IPS-NIHi7 (cell line): ENCODE data around the gene KLRC3.
"Not testable (repeated sequence)": the region's sequence is repeated elsewhere in the genome, so short reads cannot be mapped to it uniquely, and the experiment has no call there.

Experiments used
- DNase-seq: peaks from one replicate; pipeline ENCODE4 v3.0.0; 2012; ENCODE audit warnings: mixed read lengths; ENCODE audit errors: extremely low spot score

Gene KLRC3

DNA sequence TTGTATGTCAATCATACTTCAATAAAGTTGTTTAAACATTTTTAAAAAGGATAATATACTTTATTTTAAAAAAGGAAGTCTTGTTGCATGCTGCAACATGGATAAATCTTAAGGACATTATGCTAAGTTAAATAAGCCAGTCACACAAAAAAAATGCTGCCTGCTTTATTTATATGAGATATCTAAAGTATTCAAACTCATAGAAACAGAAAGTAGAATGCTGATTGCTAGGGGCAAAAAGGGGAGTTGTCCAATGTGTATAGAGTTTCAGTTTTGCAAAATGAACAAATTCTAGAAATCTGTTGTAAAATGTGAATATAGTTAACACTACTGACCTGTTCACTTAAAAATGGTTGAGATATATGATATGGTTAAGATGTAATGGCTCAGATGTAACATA, 19.6 kb downstream of the KLRC3 start:
- DNase-seq, result no peak

DNA sequence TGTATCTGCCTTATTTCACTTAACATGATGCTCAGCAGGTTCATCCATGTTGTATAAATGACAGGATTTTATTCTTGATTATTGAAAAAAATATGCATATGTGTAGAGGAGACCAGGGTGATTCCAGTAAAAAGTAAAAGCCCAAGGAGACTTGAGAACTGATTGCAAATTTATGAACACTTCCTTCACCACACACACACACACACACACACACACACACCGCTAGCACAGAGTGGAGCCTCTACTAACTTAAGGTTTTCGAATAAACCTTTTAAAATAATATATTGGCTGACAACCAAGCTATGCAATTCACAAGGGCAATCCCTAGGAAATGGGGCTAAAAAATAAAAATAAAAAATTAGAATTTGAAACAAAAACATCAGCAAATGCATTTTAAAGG, 22.2 kb downstream of the KLRC3 start:
- no peak for DNase-seq

DNA sequence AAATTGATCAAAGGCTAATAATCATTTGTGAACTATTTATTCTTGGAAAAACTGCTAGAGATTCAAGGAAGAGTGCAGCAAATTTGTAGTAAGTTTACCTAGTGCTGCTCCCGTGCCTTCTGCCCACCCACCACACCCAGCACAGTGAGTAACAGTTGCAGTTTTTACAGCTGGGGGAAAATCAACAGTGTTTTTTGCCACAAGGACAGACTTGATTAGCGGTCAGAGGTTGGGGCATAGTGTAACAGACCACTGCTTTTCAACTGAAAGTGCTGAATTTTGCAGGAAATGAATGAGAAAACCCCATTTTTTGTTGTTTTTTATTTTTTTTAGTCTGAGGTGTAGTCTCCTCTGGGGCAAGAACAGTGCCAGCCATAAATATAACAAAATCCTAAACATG, 23.1 kb downstream of the KLRC3 start:
- DNase-seq, result no peak

DNA sequence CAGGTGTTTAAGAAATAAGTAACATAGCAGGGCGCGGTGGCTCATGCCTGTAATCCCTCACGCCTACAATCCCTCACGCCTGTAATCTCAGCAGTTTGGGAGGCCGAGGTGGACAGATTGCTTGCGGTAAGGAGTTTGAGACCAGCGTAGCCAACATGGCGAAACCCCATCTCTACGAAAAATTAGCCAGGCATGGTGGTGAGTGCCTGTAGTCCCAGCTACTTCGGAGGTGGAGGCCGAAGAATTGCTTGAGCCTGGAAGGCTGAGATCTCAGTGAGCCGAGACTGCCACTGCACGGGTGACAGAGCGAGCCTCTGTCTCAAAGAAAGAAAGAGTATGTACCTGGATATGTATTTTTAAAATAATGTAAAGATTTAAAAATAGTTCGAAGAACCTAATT, 24.2 kb downstream of the KLRC3 start:
- not testable (repeated sequence) for DNase-seq

DNA sequence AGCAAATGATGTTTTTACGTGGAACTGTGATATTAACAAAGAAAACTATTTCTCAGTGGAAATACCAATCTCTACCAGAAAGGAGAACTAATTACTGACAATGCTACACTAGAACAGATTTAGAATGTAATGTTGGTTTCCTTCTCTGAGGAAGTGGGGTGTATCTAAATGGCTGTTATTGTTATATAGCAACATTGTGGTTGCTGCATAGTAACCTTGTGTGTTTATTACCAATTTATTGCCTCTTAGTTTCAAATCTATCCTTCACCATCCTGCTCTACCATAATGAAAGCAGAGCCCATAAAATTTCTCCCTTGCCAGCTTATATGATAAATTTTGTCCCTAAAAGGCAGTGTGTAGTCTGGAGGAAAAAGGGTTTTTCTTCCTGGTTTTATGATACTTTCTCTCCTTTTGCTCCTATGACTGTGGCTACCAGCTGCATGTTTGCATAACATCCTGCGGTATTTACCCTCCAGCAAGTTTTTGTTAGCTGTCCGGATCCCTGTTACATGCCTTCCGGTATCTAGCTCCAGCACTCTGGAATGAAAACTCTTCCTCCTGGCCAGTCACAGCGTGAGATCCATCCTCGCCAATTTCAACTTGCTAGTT, 24.9 kb downstream of the KLRC3 start:
- no peak for DNase-seq

DNA sequence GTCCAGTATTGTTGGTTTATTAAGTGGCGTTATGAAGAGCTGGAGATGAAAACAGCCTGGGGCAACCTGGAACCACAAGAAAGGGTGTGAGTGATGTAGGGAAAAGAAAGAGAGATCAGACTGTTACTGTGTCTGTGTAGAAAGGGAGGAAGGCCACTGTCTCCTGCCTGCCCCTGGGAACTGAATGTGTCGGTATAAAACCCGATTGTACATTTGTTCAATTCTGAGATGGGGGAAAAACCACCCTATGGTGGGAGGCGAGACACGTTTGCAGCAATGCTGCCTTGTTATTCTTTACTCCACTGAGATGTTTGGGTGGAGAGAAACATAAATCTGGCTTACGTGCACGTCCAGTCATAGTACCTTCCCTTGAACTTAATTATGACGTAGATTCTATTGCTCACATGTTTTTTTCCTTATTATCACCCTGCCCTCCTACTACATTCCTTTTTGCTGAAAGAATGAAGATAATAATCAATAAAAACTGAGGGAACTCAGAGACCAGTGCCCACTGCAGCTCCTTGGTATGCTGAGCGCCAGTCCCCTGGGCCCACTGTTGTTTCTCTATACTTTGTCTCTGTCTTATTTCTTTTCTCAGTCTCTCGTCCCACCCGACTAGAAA, 25.8 kb downstream of the KLRC3 start:
- DNase-seq, result not testable (repeated sequence)

DNA sequence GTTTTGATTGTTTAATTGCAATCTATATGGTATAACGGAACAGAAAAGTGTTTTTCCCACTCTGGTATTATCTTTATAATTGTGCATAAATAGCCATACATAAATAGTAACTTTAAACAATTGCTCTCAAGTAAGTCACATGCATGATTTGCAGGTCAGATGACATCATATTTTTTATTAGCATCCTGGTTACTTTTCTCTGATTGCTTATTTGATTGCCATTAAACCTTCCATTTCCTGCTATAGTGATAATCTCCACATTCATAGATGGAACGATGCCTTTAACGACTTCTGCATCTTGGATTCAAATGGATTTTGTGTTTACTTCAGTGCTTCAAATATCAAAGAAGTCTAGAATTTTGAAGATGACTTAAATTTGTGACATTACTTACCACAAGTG, 27.1 kb downstream of the KLRC3 start:
- DNase-seq, result no peak

DNA sequence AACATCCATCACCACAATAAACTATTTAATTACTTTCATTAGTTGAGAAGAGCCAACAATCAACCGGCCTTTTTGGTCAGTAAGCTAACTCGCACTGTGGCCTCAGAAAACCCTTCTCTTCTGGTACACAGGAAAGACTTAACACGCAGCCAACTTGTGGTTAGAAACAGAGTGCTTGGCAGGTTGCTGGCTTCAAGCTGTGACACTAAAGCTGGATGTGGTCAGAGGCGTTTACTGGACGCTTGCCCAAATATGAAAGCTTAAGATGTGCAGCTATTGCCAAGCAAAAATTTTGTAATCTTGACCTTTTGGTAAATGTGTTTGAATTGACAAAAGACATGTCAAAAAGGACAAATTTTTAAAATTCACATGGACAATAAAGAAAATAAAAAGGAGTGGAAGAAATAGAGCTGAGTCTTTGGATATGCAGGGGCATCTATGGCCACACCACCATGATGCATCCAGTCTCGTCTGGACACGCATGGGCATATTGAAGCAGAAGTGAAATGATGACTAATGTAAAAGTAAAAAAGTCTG, 27.9 kb downstream of the KLRC3 start:
- DNase-seq, result no peak

DNA sequence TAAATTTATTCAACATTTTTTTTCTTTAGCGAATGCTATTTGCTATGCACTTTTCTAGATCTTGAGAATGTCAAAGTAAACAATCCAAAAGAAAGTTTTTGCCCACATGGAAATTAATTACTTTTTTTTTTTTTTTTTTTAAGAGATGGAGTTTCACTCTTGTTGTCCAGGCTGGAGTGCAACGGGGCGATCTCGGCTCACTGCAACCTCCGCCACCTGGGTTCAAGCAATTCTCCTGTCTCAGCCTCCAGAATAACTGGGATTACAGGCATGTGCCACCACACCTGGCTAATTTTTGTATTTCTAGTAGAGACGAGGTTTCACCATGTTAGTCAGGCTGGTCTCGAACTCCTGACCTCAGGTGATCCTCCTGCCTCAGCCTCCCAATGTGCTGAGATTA, 29.4 kb downstream of the KLRC3 start:
- DNase-seq, result not testable (repeated sequence)

DNA sequence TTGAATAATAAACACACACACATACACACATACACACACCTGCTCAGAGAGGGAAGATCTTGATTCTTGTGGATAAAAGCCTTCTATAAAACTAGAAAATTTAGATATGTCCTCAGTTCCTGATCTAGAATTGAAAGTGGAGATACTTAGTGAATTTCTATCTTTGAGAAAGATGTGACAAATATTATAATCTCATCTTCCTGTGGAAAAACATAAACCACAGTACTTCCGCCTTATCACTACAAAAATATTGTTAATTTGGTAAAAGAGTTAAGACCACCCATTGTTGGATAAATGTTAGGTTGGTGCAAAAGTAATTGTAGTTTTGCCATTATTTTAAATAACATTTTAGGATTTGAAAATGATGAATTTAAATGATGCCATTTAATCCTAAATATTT, 30.5 kb downstream of the KLRC3 start, which contains the start of gene KLRK1:
TSS of gene KLRK1 (minus strand) at position 138 of the 400 bp plus-strand sequence. CDS start 1,231 bp downstream, outside the sequence.
- DNase-seq, result no peak

DNA sequence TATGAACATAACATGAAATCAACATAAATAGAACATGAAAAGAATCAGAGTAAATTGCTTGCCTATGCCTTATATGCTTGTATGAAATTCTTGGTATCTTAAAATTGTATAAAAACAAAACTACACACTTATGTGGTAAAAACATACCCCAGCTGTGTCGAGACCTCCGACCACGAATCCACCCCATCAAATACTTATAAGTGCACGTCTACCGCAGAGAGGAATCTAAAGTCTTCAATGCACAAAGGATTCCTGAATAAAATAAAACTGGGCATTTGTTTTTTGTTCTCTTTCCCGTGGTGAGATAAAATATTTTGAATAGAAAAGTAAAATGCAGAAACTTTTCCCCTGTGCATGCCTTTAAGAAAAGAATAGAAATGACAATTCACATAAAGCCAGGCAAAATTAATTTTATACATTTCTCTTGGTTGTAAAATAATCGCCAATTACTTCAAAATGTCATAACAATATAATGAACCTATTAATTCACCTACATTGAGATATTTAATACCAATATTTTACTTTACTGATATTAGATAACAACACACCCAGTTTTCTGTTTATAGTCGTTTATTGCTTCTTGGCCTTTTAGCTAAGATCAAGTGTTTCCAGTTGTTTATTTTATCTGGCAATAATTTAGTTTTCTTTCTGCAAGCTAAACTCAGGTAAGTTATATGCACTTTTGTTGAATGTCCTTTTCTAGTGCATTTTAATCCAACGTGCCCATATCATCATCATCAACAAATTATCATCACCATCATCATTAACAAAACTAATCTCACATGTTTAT, 31.6 kb downstream of the KLRC3 start:
- no peak for DNase-seq

DNA sequence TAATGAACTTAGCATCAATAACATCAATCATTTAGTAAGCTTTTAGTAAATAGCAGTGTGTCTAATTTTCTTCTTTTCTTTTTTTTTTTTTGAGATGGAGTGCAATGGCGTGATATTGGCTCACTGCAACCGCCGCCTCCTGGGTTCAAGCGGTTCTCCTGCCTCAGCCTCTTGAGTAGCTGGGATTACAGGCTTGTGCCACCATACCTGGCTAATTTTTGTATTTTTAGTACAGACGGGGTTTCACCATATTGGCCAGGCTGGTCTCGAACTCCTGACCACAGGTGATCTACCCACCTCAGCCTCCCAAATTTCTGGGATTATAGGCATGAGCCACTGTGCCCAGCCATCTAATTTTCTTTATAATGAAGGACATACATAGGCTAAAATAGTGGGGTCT, 32.9 kb downstream of the KLRC3 start:
- DNase-seq, result not testable (repeated sequence)

DNA sequence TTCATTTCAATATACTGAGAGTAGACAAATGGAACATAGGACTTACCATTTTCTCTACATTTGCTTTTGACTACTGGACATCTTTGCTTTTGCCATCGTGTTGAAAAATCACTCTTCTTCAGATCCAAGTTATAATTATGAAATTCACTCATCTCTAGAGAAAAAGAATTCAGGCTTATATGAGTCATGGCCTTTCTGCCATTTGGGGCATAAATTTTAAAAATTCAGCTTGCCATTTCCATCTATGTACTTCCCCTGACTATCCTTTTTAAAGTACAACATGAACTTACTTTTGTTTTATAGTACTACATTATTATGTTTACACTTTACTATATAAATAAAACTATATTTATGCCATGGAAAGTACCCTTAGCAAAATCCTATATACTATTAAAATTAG, 33.5 kb downstream of the KLRC3 start:
- DNase-seq, result no peak

DNA sequence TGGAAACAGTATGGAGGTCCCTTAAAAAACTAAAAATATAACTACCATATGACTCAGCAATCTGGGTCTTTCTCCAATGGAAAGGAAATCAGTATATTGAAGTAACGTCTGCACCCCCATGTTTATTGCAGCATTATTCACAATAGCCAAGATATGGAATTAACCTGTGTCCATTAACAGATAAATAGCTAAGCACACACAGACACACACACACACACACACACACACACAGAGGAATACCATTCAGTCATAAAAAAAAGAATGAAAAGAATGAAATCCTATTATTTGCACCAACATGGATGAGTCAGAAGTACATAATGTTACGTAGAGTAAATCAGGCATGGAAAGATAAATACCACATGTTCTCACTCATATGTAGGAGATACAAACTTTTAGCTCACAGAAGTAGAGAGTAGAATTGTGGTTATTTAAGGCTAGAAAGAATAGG, 35.2 kb downstream of the KLRC3 start:
- no peak for DNase-seq

DNA sequence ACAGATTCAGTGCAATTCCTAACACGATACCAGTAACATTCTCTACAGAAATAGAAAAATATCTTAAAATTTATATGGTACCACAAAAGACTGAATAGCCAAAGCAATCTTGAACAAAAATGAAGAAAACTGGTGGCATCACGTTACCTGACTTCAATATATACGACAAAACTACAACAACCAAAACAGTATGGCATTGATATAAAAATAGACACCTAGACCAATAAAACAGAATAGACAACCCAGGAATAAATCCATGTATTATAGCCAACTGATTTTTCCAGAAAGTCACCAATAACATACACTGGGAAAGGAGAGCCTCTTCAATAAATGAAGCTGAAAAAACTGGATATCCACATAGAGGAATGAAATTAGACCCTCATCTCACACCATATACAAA, 36.2 kb downstream of the KLRC3 start:
- DNase-seq, result no peak

DNA sequence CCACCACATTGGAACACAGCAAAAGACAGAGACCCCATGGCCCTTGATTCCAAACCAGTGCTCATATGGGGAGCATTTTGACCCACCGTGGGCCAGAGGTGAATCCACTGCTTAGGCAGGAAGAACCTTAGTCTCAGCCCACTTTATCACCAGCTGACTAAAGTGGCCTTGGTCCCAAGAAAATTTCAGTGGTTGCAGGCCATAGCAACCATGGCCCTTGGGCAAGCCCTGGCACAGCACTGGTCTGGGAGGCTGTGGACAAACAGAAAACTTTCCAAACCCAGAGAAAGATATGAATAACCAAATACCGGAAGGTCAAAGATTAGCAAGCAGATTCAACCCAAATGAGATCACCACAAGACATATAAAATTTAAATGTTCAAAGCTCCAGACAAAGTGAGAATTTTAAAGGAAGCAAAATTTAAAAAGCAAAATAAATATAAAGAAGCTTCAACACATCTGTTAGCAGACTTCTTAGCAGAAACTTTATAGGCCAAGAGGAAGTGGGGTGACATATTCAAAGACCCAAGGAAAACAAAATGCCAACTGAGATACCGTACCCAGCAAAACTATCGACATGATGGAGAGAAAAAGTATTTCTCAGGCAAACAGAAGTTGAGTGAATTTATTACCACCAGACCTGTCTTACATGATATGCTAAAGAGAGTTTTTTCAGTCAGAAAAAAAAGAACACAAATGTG, 38.3 kb downstream of the KLRC3 start:
- no peak for DNase-seq

DNA sequence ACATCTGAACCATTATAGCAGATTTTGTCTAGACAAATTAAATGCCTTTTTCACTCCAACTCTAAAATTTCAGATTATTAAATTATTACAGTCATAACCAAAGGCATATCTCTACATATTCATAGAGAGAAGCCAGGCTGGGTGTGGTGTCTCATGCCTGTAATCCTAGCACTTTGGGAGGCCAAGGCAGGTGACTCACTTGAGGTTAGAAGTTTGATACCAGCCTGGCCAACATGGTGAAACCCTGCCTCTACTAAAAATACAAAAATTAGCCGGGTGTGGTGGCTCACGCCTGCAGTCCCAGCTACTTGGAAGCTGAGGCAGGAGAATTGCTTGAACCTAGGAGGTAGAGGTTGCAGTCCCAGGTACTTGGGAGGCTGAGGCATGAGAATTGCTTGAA, 41.7 kb downstream of the KLRC3 start:
- DNase-seq, result not testable (repeated sequence)

DNA sequence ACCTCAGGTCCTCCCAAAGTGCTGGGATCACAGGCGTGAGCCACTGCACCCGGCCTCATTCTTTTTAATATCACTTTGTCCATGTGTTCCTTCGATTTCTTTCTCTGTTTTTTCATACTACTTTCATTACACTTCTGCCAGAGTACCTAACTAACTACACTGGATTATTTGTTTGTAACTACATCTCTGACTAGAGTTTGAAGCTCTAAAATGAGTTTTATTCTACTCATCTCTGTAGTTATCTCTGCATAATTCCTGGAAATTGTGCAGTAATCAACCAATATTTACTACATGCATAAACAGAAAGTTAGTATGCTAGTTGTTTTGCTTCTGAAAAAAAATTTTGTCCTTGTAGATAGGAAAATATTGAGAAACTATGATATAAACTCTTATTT, 45.8 kb downstream of the KLRC3 start:
- no peak for DNase-seq

DNA sequence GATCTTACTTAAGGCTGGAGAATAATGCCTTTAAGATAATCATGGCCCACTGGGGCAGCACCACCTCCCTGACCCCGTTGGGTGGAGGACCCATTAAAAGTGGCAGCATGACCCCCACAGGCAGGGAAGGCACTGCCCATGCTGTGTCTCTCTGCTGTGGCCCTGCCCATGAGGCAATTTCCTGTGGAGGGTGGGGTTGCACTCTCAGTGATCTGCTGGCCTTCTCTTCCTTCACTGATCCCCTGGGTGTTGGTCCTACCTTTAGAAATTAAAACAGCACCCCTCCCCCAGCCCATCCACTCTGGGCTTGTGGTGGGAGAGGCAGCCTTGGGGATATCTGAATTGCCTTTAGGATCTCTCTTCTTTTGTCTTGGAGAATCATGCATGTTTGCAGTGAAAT, 47.8 kb downstream of the KLRC3 start:
- DNase-seq, result no peak

DNA sequence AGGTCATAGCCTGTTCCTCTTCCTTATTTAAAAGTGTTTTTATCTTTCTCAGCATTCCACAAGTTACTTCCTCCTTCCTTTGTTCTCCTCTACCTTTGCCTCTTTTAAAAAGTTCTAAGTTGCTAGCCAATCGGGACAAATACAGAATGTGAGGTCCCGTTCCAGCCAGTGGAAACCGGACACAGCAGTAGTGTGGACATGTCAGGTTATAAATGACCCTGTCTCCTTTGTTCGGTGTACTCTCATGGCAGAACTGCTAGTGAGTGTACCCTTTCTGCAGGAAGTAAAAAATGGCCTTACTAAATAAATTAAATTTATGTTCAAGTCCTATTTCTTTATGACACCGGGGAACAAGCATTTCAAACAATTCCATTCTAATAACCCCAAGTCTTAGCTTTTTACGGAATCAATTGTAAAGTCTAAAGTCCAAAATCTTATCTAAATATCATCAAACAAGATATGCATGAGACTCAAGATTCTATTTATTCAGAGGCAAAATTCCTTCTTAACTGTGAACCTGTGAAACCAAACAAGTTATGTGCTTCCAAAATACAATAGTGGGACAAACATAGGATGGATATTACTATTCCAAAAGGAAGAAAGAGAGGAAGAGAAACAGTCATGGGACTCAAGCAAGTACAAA, 48.4 kb downstream of the KLRC3 start:
- DNase-seq, result not testable (repeated sequence)
